Aorta (tissue), 5 donors: ENCODE data around the gene YKT6. TPM values are rescaled to one million over a fixed set of nuclear protein-coding genes. Genes with fewer than 3 reads are reported as not detected.

Source experiments
- ATAC-seq: fragments of 200-7000 bp; cut with Tn5 transposase; one replicate; pipeline ENCODE4 v1.9.1; 2022; ENCODE audit warnings: moderate library complexity; ENCODE audit not compliant: low FRiP score
- DNase-seq, 2 donors: peaks; one replicate each; pipeline ENCODE4 v3.0.0-alpha.2; 2020
- H3K27ac ChIP-seq, 2 donors: one replicate each; pipeline ENCODE4 v1.5.1; 2013; ENCODE audit warnings: low read length in 2 of 2, mild to moderate bottlenecking in 2 of 2, moderate library complexity in 2 of 2, control low read depth in 1 of 2, inconsistent platforms in 1 of 2, low read depth in 1 of 2
- H3K27me3 ChIP-seq, 2 donors: one replicate each; pipeline ENCODE4 v1.6.1; 2013; ENCODE audit warnings: control low read depth in 1 of 2, low read length in 1 of 2, mild to moderate bottlenecking in 1 of 2, moderate library complexity in 1 of 2; ENCODE audit not compliant: insufficient read depth in 2 of 2, control insufficient read depth in 1 of 2
- H3K36me3 ChIP-seq, 2 donors: one replicate each; pipeline ENCODE4 v1.6.1; 2013; ENCODE audit warnings: control low read depth in 1 of 2, low read length in 1 of 2, mild to moderate bottlenecking in 1 of 2; ENCODE audit not compliant: insufficient read depth in 2 of 2, control insufficient read depth in 1 of 2
- H3K4me1 ChIP-seq, 2 donors: one replicate each; pipeline ENCODE4 v1.6.1; 2013; ENCODE audit warnings: low read length in 2 of 2, control low read depth in 1 of 2, mild to moderate bottlenecking in 1 of 2, moderate library complexity in 1 of 2; ENCODE audit not compliant: insufficient read depth in 2 of 2, control insufficient read depth in 1 of 2
- H3K4me3 ChIP-seq, 2 donors: one replicate each; pipeline ENCODE4 v1.5.1; 2013; ENCODE audit warnings: low read length in 2 of 2, control low read depth in 1 of 2, mild to moderate bottlenecking in 1 of 2
- H3K9me3 ChIP-seq: one replicate; pipeline ENCODE4 v1.6.1; 2013; ENCODE audit warnings: mild to moderate bottlenecking, low read length; ENCODE audit not compliant: control insufficient read depth
- WGBS, 2 donors: extraction: QIAGEN DNeasy Blood & Tissue Kit; methylation state at CpG; one replicate each; pipeline ENCODE4 v1.1.7; 2013; 5-methylcytosine and 5-hydroxymethylcytosine counted together
- intact Hi-C, 2 donors: fragments of 100-400 bp; cut with DNase I; formaldehyde crosslinking; loops; one replicate each; pipeline versions ENCODE4 v1.14.2 to v1.15.0; 2022
- polyA plus RNA-seq, 2 donors: library from polyadenylated mRNA; stranded (reverse); fragments of 200-250 nt; gene quantifications; one replicate each; pipeline ENCODE4 v1.2.3, GENCODE V29; 2013
- total RNA-seq, 2 donors: library from RNA; stranded (reverse); fragmentation: NEBNext Ultra II Directional; extraction: Animal tissue kit (Norgen Biotek cat#: 25700); gene quantifications; one replicate each; pipeline ENCODE4 v1.2.1, GENCODE V29; 2021
- donor health status: healthy with polysubstance abuse.
- donor health status: Bipolar disorder and iron deficiency.
- donor health status: DM: no; HTN: no; CAD: no.
- donor health status: DM: no; HTN: no; CAD: no.
- donor health status: DM: yes; HTN: yes; CAD: no.

The YKT6 gene
- total and polyA plus RNA-seq, 4 donors: 47.2 to 73.1 (median 54.3) TPM

GRCh38 chr7:44187636-44188416 lies 13.0 kb upstream of the YKT6 start:
- intact Hi-C loops: no loop called here
- DNase-seq (no peak), ATAC-seq (no peak)
- Histone ChIP-seq H3K4me1 (no peaks in the 10 kb centered on the region), H3K4me3 (no peak overlapping the region), H3K9me3 (peaks cover 3% of the 10 kb centered on the region), H3K36me3 (no peaks in the 10 kb centered on the region), H3K27ac (no peak overlapping the region), H3K27me3 (no peaks in the 10 kb centered on the region)
- 58 to 59% methylated on average over 9 of the region's 9 CpGs for WGBS, 2 donors

- no peak for DNase-seq
- Histone ChIP-seq H3K4me1 (no peaks in the 10 kb centered on the region), H3K27ac (no peak overlapping the region), H3K4me3 (no peak overlapping the region), H3K27me3 (no peaks in the 10 kb centered on the region), H3K36me3 (no peaks in the 10 kb centered on the region), H3K9me3 (no peaks in the 10 kb centered on the region)
- 82 to 84% methylated on average over 16 of the region's 16 CpGs for WGBS, 2 donors
- ATAC-seq: no peak
- intact Hi-C loops: no loop called here
These were observed 12.1 kb upstream of the YKT6 start for GRCh38 chr7:44188480-44189225.

- 85 to 88% methylated on average over 11 of the region's 11 CpGs for WGBS, 2 donors
- ATAC-seq: no peak
- H3K4me1 ChIP-seq: no peaks in the 10 kb centered on the region
- no peak for DNase-seq
- intact Hi-C loops: no loop called here
- H3K4me3 ChIP-seq: no peak within 1 kb of the TSS
- no peak within 1 kb of the TSS for H3K27ac ChIP-seq
- no peaks in the 10 kb centered on the region for H3K9me3 ChIP-seq
- no peaks in the 10 kb centered on the region for H3K27me3 ChIP-seq
- H3K36me3 ChIP-seq: no peaks in the 10 kb centered on the region
These were observed 11.3 kb upstream of the YKT6 start, which contains the start of gene GCK for GRCh38 chr7:44189286-44189992. Gene GCK (minus strand): TSS chr7:44189439. CDS start chr7:44188953, 486 bp downstream.

- intact Hi-C loops: no loop called here
- WGBS, 2 donors: 81 to 87% methylated on average over 14 of the region's 14 CpGs
- no peaks in the 10 kb centered on the region for H3K4me1 ChIP-seq
These were observed 10.5 kb upstream of the YKT6 start for GRCh38 chr7:44189993-44190872.

GRCh38 chr7:44191171-44191570 lies 9.6 kb upstream of the YKT6 start:
- no peak for ATAC-seq
- no peak for DNase-seq
- no peaks in the 10 kb centered on the region for H3K36me3 ChIP-seq
- WGBS, 2 donors: 84 to 85% methylated on average over 5 of the region's 5 CpGs
- H3K9me3 ChIP-seq: no peaks in the 10 kb centered on the region
- H3K4me1 ChIP-seq: no peaks in the 10 kb centered on the region
- intact Hi-C loops: no loop called here
- no peak overlapping the region for H3K4me3 ChIP-seq
- no peaks in the 10 kb centered on the region for H3K27me3 ChIP-seq
- no peak overlapping the region for H3K27ac ChIP-seq

More at GRCh38 chr7:44189993-44190872, 10.5 kb upstream of the YKT6 start:
- Histone ChIP-seq H3K9me3 (no peaks in the 10 kb centered on the region), H3K36me3 (no peaks in the 10 kb centered on the region), H3K4me3 (no peak overlapping the region), H3K27me3 (no peaks in the 10 kb centered on the region), H3K27ac (no peak overlapping the region)
- no peak for ATAC-seq
- DNase-seq: no peak

GRCh38 chr7:44193011-44193802 lies 7.6 kb upstream of the YKT6 start:
- H3K4me3 ChIP-seq: no peak overlapping the region
- ATAC-seq: no peak

GRCh38 chr7:44194069-44194468 lies 6.7 kb upstream of the YKT6 start:
- H3K4me1 ChIP-seq: no peaks in the 10 kb centered on the region
- H3K36me3 ChIP-seq: no peaks in the 10 kb centered on the region
- no peaks in the 10 kb centered on the region for H3K27me3 ChIP-seq
- no peak overlapping the region for H3K4me3 ChIP-seq
- intact Hi-C loops: no loop called here
- ATAC-seq (no peak), DNase-seq (no peak)
- no peak overlapping the region for H3K27ac ChIP-seq
- 60 to 62% methylated on average over 2 of the region's 2 CpGs for WGBS, 2 donors
- H3K9me3 ChIP-seq: no peaks in the 10 kb centered on the region

More at GRCh38 chr7:44193011-44193802, 7.6 kb upstream of the YKT6 start:
- no peaks in the 10 kb centered on the region for H3K27me3 ChIP-seq
- H3K9me3 ChIP-seq: no peaks in the 10 kb centered on the region
- no peak for DNase-seq
- H3K36me3 ChIP-seq: no peaks in the 10 kb centered on the region
- 83 to 90% methylated on average over 7 of the region's 7 CpGs for WGBS, 2 donors
- no peaks in the 10 kb centered on the region for H3K4me1 ChIP-seq
- no peak overlapping the region for H3K27ac ChIP-seq
- intact Hi-C loops: no loop called here
